ENCODE data around the gene BRIP1. TPM values are rescaled to one million over a fixed set of nuclear protein-coding genes. Genes with fewer than 3 reads are reported as not detected.
"Not testable (repeated sequence)": the region's sequence is repeated elsewhere in the genome, so short reads cannot be mapped to it uniquely, and the experiment has no call there.

The BRIP1 gene
- polyA plus RNA-seq, 1 donor from 2014 or later, result 2.7 TPM

GRCh38 chr17:61826866-61827265, 36.5 kb downstream of the BRIP1 start:
- H3K27ac Mint-ChIP-seq, result peak overlapping the region in 1 of 3 donors; percentile 78
- not testable (repeated sequence) for H3K36me3 Mint-ChIP-seq, H3K4me1 Mint-ChIP-seq, H3K27me3 Mint-ChIP-seq, H3K9me3 Mint-ChIP-seq, H3K4me3 Mint-ChIP-seq

- H3K27me3 Mint-ChIP-seq, H3K4me3 Mint-ChIP-seq, H3K4me1 Mint-ChIP-seq, H3K27ac Mint-ChIP-seq, H3K36me3 Mint-ChIP-seq: not testable (repeated sequence)
- peaks cover 2 to 13% (median 5%) of the 10 kb centered on the region in 3 donors for H3K9me3 Mint-ChIP-seq
These were observed 37.1 kb downstream of the BRIP1 start for GRCh38 chr17:61826198-61826597.

DNA sequence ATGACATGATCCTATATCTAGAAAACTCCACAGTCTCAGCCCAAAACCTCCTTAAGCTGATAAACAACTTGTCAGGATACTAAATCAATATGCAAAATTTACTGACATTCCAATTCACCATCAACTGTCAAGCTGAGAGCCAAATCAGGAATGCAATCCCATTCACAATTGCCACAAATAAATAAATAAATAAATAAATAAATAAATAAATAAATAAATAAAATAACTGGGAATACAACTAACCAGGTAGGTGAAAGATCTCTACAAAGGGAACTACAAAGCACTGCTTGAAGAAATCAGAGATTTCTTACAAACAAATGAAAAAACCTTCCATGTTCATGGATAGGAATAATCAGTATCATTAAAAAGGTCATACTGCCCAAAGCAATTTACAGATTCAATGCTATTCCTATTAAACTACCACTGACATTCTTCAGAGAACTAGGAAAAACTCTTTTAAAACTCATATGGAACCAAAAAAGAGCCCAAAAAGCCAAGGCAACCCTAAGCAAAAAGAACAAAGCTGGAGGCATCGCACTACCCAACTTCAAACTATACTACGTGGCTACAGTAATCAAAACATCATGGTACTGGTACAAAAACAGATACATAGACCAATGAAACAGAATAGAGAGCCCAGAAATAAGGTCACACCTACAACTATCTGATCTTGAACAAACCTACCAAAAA, 37.7 kb downstream of the BRIP1 start:
- Mint-ChIP-seq H3K27ac (no peak overlapping the region), H3K4me1 (peaks cover 0 to 4% (median 1%) of the 10 kb centered on the region in 3 donors), H3K9me3 (peaks cover 2 to 13% (median 5%) of the 10 kb centered on the region in 3 donors), H3K36me3 (peaks cover 2% of the 10 kb centered on the region), H3K4me3 (no peak overlapping the region), H3K27me3 (peaks cover 1% of the 10 kb centered on the region)

- H3K4me3 Mint-ChIP-seq, result no peak overlapping the region
- peaks cover 3 to 5% (median 4%) of the 10 kb centered on the region in 3 donors for H3K4me1 Mint-ChIP-seq
- H3K27me3 Mint-ChIP-seq, result peaks cover 1% of the 10 kb centered on the region
- peaks cover 0 to 7% (median 3%) of the 10 kb centered on the region in 3 donors for H3K9me3 Mint-ChIP-seq
- no peak overlapping the region for H3K27ac Mint-ChIP-seq
- H3K36me3 Mint-ChIP-seq, result peaks cover 8% of the 10 kb centered on the region
These were observed 40.7 kb downstream of the BRIP1 start for GRCh38 chr17:61822326-61823285.

- H3K9me3 Mint-ChIP-seq, result peaks cover 0 to 3% (median 3%) of the 10 kb centered on the region in 3 donors
- peaks cover 1% of the 10 kb centered on the region for H3K27me3 Mint-ChIP-seq
- no peak overlapping the region for H3K27ac Mint-ChIP-seq
- H3K36me3 Mint-ChIP-seq, result peaks cover 8% of the 10 kb centered on the region
- peaks cover 8 to 10% (median 9%) of the 10 kb centered on the region in 3 donors for H3K4me1 Mint-ChIP-seq
- H3K4me3 Mint-ChIP-seq, result no peak overlapping the region
These were observed 41.7 kb downstream of the BRIP1 start for GRCh38 chr17:61821655-61822054.

GRCh38 chr17:61819265-61819664, 44.1 kb downstream of the BRIP1 start:
- not testable (repeated sequence) for H3K27ac Mint-ChIP-seq, H3K27me3 Mint-ChIP-seq, H3K9me3 Mint-ChIP-seq
- Mint-ChIP-seq H3K4me1 (peaks cover 16 to 31% (median 25%) of the 10 kb centered on the region in 3 donors), H3K36me3 (peaks cover 10% of the 10 kb centered on the region), H3K4me3 (peak overlapping the region in 1 of 4 donors; percentile 52)

- Mint-ChIP-seq H3K27me3 (peaks cover 1% of the 10 kb centered on the region), H3K9me3 (peaks cover 0 to 3% (median 0%) of the 10 kb centered on the region in 3 donors), H3K36me3 (peaks cover 10% of the 10 kb centered on the region), H3K4me3 (no peak overlapping the region), H3K27ac (no peak overlapping the region), H3K4me1 (peaks cover 16 to 34% (median 25%) of the 10 kb centered on the region in 3 donors)
These were observed 45.1 kb downstream of the BRIP1 start for GRCh38 chr17:61818225-61818624.

- Mint-ChIP-seq H3K36me3 (peaks cover 11% of the 10 kb centered on the region), H3K9me3 (peaks cover 0 to 3% (median 0%) of the 10 kb centered on the region in 3 donors), H3K4me1 (peaks cover 18 to 40% (median 30%) of the 10 kb centered on the region in 3 donors), H3K27ac (no peak overlapping the region), H3K27me3 (peaks cover under 1% of the 10 kb centered on the region), H3K4me3 (no peak overlapping the region)
These were observed 45.9 kb downstream of the BRIP1 start for GRCh38 chr17:61817452-61817851.

DNA sequence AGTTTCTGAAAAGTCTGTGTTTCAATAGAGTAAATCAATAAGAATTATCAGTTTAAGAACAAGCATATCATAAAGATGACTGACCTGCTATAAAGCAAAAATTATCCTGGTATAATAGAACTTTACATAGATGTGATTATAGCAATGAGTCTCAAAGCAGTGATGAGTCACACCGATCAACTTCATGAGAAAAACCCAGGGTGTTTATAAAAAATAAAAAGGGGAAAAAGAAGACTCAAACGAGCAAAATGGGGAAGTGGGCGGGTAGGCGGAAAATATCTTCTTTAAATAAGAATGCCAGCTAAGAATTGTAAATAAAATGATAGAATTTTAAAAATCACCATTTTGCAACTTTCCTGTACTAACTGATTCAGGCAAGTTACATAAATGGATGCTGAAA, 46.8 kb downstream of the BRIP1 start:
- H3K4me1 Mint-ChIP-seq, result peaks cover 18 to 36% (median 28%) of the 10 kb centered on the region in 3 donors
- H3K27me3 Mint-ChIP-seq, result no peaks in the 10 kb centered on the region
- H3K27ac Mint-ChIP-seq, result peak overlapping the region; percentile 54 to 85 (median 65)

DNA sequence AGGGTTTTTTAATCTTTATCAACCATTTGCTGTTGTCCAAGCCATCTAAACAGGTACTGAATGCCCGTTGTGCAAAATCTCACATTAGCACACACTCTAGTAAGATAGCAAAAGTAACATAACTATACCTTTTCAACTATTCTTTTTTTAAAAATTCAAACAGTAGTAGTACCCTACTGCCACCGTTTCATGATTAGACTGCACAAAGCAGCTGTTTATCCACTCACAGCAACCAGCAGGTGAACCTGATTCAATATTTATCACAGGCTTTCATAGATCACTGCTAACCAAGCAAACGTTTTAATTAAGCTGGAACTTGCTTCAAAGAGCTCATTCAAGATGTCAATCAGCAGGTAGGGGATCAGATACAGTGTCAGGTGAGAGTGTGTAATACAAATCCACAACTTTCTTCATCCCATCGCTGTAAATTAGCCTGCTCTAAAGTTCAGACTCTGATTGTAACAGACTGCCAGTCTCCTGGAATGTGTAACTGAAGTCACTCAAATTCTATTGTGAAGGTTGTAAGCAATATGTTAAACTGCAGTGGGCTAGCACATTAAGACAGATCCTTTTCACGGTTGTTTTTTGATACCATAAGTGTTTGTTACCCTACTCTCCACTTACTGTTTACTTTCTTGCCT, 47.3 kb downstream of the BRIP1 start:
- Mint-ChIP-seq H3K36me3 (peaks cover 10% of the 10 kb centered on the region), H3K27ac (peak overlapping the region; percentile 54 to 85 (median 59)), H3K4me1 (peaks cover 18 to 36% (median 28%) of the 10 kb centered on the region in 3 donors), H3K9me3 (no peaks in the 10 kb centered on the region), H3K27me3 (no peaks in the 10 kb centered on the region), H3K4me3 (peak overlapping the region; percentile 18 to 90 (median 81))

More for the DNA sequence above, 46.8 kb downstream of the BRIP1 start:
- Mint-ChIP-seq H3K36me3 (peaks cover 10% of the 10 kb centered on the region), H3K4me3 (peak overlapping the region; percentile 18 to 90 (median 81)), H3K9me3 (no peaks in the 10 kb centered on the region)

DNA sequence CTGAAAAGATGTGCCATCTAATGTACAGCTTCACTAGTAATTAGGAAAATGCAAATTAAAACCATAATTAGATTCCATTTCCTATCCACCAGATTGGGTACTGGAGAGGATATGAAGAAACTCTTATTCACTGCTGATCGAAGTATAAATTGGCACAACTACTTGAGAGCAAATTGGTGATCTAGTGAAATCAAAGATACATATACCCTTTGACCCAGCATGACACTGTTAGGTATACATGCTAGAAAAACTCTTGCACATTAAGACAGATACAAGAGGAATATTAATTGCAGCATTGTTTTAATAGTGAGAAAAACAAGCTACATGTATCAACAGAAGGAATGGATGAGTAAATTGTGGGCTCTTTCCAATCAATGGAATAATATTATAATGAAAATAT, 48.8 kb downstream of the BRIP1 start:
- peaks cover 18 to 44% (median 32%) of the 10 kb centered on the region in 3 donors for H3K4me1 Mint-ChIP-seq
- H3K36me3 Mint-ChIP-seq, result peaks cover 8% of the 10 kb centered on the region
- H3K27ac Mint-ChIP-seq, result peak overlapping the region in 1 of 3 donors; percentile 39
- H3K9me3 Mint-ChIP-seq, result no peaks in the 10 kb centered on the region
- no peaks in the 10 kb centered on the region for H3K27me3 Mint-ChIP-seq
- peak overlapping the region in 1 of 4 donors; percentile 39 for H3K4me3 Mint-ChIP-seq

GRCh38 chr17:61813211-61813610, 50.1 kb downstream of the BRIP1 start:
- Mint-ChIP-seq H3K27me3 (no peaks in the 10 kb centered on the region), H3K36me3 (peaks cover 4% of the 10 kb centered on the region), H3K4me1 (peaks cover 15 to 44% (median 30%) of the 10 kb centered on the region in 3 donors), H3K27ac (no peak overlapping the region), H3K4me3 (no peak overlapping the region), H3K9me3 (no peaks in the 10 kb centered on the region)

- peak overlapping the region in 1 of 4 donors; percentile 3 for H3K4me3 Mint-ChIP-seq
- H3K4me1 Mint-ChIP-seq, result peaks cover 15 to 44% (median 29%) of the 10 kb centered on the region in 3 donors
- no peak overlapping the region for H3K27ac Mint-ChIP-seq
- H3K9me3 Mint-ChIP-seq, result no peaks in the 10 kb centered on the region
- no peaks in the 10 kb centered on the region for H3K27me3 Mint-ChIP-seq
- H3K36me3 Mint-ChIP-seq, result peaks cover 4% of the 10 kb centered on the region
These were observed 50.6 kb downstream of the BRIP1 start for GRCh38 chr17:61812747-61813146.

- no peaks in the 10 kb centered on the region for H3K27me3 Mint-ChIP-seq
- no peaks in the 10 kb centered on the region for H3K9me3 Mint-ChIP-seq
- peaks cover 13 to 24% (median 14%) of the 10 kb centered on the region in 3 donors for H3K4me1 Mint-ChIP-seq
- H3K36me3 Mint-ChIP-seq, result peaks cover 3% of the 10 kb centered on the region
- H3K27ac Mint-ChIP-seq, result no peak overlapping the region
- no peak overlapping the region for H3K4me3 Mint-ChIP-seq
These were observed 53.4 kb downstream of the BRIP1 start for GRCh38 chr17:61809816-61810392.
